Aorta (tissue), 5 donors: Measurements from ENCODE around the gene TP73. TPM values are rescaled to one million over a fixed set of nuclear protein-coding genes. Genes with fewer than 3 reads are reported as not detected.

Source experiments
- ATAC-seq: fragments of 200-7000 bp; cut with Tn5 transposase; one replicate; pipeline ENCODE4 v1.9.1; 2022; ENCODE audit warnings: moderate library complexity; ENCODE audit not compliant: low FRiP score
- DNase-seq, 2 donors: peaks; one replicate each; pipeline ENCODE4 v3.0.0-alpha.2; 2020
- H3K27ac ChIP-seq, 2 donors: one replicate each; pipeline ENCODE4 v1.5.1; 2013; ENCODE audit warnings: low read length in 2 of 2, mild to moderate bottlenecking in 2 of 2, moderate library complexity in 2 of 2, control low read depth in 1 of 2, inconsistent platforms in 1 of 2, low read depth in 1 of 2
- H3K27me3 ChIP-seq, 2 donors: one replicate each; pipeline ENCODE4 v1.6.1; 2013; ENCODE audit warnings: control low read depth in 1 of 2, low read length in 1 of 2, mild to moderate bottlenecking in 1 of 2, moderate library complexity in 1 of 2; ENCODE audit not compliant: insufficient read depth in 2 of 2, control insufficient read depth in 1 of 2
- H3K36me3 ChIP-seq, 2 donors: one replicate each; pipeline ENCODE4 v1.6.1; 2013; ENCODE audit warnings: control low read depth in 1 of 2, low read length in 1 of 2, mild to moderate bottlenecking in 1 of 2; ENCODE audit not compliant: insufficient read depth in 2 of 2, control insufficient read depth in 1 of 2
- H3K4me1 ChIP-seq, 2 donors: one replicate each; pipeline ENCODE4 v1.6.1; 2013; ENCODE audit warnings: low read length in 2 of 2, control low read depth in 1 of 2, mild to moderate bottlenecking in 1 of 2, moderate library complexity in 1 of 2; ENCODE audit not compliant: insufficient read depth in 2 of 2, control insufficient read depth in 1 of 2
- H3K4me3 ChIP-seq, 2 donors: one replicate each; pipeline ENCODE4 v1.5.1; 2013; ENCODE audit warnings: low read length in 2 of 2, control low read depth in 1 of 2, mild to moderate bottlenecking in 1 of 2
- H3K9me3 ChIP-seq: one replicate; pipeline ENCODE4 v1.6.1; 2013; ENCODE audit warnings: mild to moderate bottlenecking, low read length; ENCODE audit not compliant: control insufficient read depth
- WGBS, 2 donors: extraction: QIAGEN DNeasy Blood & Tissue Kit; methylation state at CpG; one replicate each; pipeline ENCODE4 v1.1.7; 2013; 5-methylcytosine and 5-hydroxymethylcytosine counted together
- intact Hi-C, 2 donors: fragments of 100-400 bp; cut with DNase I; formaldehyde crosslinking; loops; one replicate each; pipeline versions ENCODE4 v1.14.2 to v1.15.0; 2022
- polyA plus RNA-seq, 2 donors: library from polyadenylated mRNA; stranded (reverse); fragments of 200-250 nt; gene quantifications; one replicate each; pipeline ENCODE4 v1.2.3, GENCODE V29; 2013
- total RNA-seq, 2 donors: library from RNA; stranded (reverse); fragmentation: NEBNext Ultra II Directional; extraction: Animal tissue kit (Norgen Biotek cat#: 25700); gene quantifications; one replicate each; pipeline ENCODE4 v1.2.1, GENCODE V29; 2021
- donor health status: healthy with polysubstance abuse.
- donor health status: Bipolar disorder and iron deficiency.
- donor health status: DM: no; HTN: no; CAD: no.
- donor health status: DM: no; HTN: no; CAD: no.
- donor health status: DM: yes; HTN: yes; CAD: no.

TP73 gene
- total and polyA plus RNA-seq, 4 donors, result 0.18 to 0.38 TPM; not detected in 2

- H3K27ac ChIP-seq, result no peak overlapping the region
- no peak for ATAC-seq
- H3K9me3 ChIP-seq, result no peaks in the 10 kb centered on the region
- WGBS, 2 donors, result 73 to 75% methylated on average over 27 to 29 of the region's 29 CpGs
- no peak overlapping the region for H3K4me3 ChIP-seq
- intact Hi-C loops, result no loop called here
- DNase-seq, result no peak
- no peaks in the 10 kb centered on the region for H3K36me3 ChIP-seq
- H3K4me1 ChIP-seq, result no peaks in the 10 kb centered on the region
- no peaks in the 10 kb centered on the region for H3K27me3 ChIP-seq
These were observed 81.0 kb downstream of the TP73 start for GRCh38 chr1:3733094-3733882.

- Histone ChIP-seq H3K27me3 (no peaks in the 10 kb centered on the region), H3K36me3 (peaks cover 0 to 2% of the 10 kb centered on the region in 2 donors), H3K27ac (no peak overlapping the region), H3K9me3 (no peaks in the 10 kb centered on the region), H3K4me1 (no peaks in the 10 kb centered on the region), H3K4me3 (no peak overlapping the region)
- intact Hi-C loops, result no loop called here
- DNase-seq (no peak), ATAC-seq (no peak)
- 86 to 87% methylated on average over 17 of the region's 17 CpGs for WGBS, 2 donors
These were observed 81.7 kb downstream of the TP73 start for GRCh38 chr1:3733883-3734589.

GRCh38 chr1:3734602-3735001 is 82.3 kb downstream of the TP73 start:
- Histone ChIP-seq H3K36me3 (peaks cover 0 to 2% of the 10 kb centered on the region in 2 donors), H3K27ac (no peak overlapping the region), H3K4me3 (no peak overlapping the region), H3K27me3 (no peaks in the 10 kb centered on the region), H3K9me3 (no peaks in the 10 kb centered on the region), H3K4me1 (no peaks in the 10 kb centered on the region)
- no peak for ATAC-seq
- intact Hi-C loops, result no loop called here
- WGBS, 2 donors, result 93 to 95% methylated on average over 16 of the region's 16 CpGs
- no peak for DNase-seq

GRCh38 chr1:3735027-3735681 is 82.8 kb downstream of the TP73 start:
- H3K4me3 ChIP-seq, result no peak overlapping the region
- 85 to 88% methylated on average over 12 of the region's 12 CpGs for WGBS, 2 donors
- no peak for ATAC-seq
- H3K4me1 ChIP-seq, result no peaks in the 10 kb centered on the region
- H3K27me3 ChIP-seq, result no peaks in the 10 kb centered on the region
- intact Hi-C loops, result no loop called here
- peaks cover 0 to 2% of the 10 kb centered on the region in 2 donors for H3K36me3 ChIP-seq
- no peak overlapping the region for H3K27ac ChIP-seq
- no peak for DNase-seq
- no peaks in the 10 kb centered on the region for H3K9me3 ChIP-seq

- peaks cover 0 to 2% of the 10 kb centered on the region in 2 donors for H3K36me3 ChIP-seq
- 70 to 78% methylated on average over 13 of the region's 13 CpGs for WGBS, 2 donors
- H3K27ac ChIP-seq, result no peak overlapping the region
These were observed 83.4 kb downstream of the TP73 start for GRCh38 chr1:3735688-3736087.

GRCh38 chr1:3736131-3736561 is 83.8 kb downstream of the TP73 start:
- Histone ChIP-seq H3K27me3 (no peaks in the 10 kb centered on the region), H3K36me3 (peaks cover 0 to 5% of the 10 kb centered on the region in 2 donors), H3K4me1 (no peaks in the 10 kb centered on the region), H3K27ac (no peak overlapping the region), H3K9me3 (no peaks in the 10 kb centered on the region), H3K4me3 (no peak overlapping the region)
- WGBS, 2 donors, result 68 to 78% methylated on average over 13 of the region's 13 CpGs
- intact Hi-C loops, result no loop called here
- ATAC-seq (no peak), DNase-seq (no peak)

More at GRCh38 chr1:3735688-3736087, 83.4 kb downstream of the TP73 start:
- H3K4me1 ChIP-seq, result no peaks in the 10 kb centered on the region
- ATAC-seq (no peak), DNase-seq (no peak)
- no peaks in the 10 kb centered on the region for H3K27me3 ChIP-seq
- no peak overlapping the region for H3K4me3 ChIP-seq
- no peaks in the 10 kb centered on the region for H3K9me3 ChIP-seq
- intact Hi-C loops, result no loop called here

GRCh38 chr1:3736708-3737107 is 84.4 kb downstream of the TP73 start:
- no peak overlapping the region for H3K4me3 ChIP-seq
- peaks cover 0 to 5% of the 10 kb centered on the region in 2 donors for H3K36me3 ChIP-seq
- no peaks in the 10 kb centered on the region for H3K27me3 ChIP-seq
- intact Hi-C loops, result no loop called here
- no peak for ATAC-seq
- WGBS, 2 donors, result 85 to 91% methylated on average over 14 of the region's 14 CpGs
- no peaks in the 10 kb centered on the region for H3K9me3 ChIP-seq
- no peak for DNase-seq
- H3K4me1 ChIP-seq, result no peaks in the 10 kb centered on the region
- no peak overlapping the region for H3K27ac ChIP-seq

- DNase-seq, result no peak
- H3K27me3 ChIP-seq, result no peaks in the 10 kb centered on the region
- intact Hi-C loops, result no loop called here
- H3K4me1 ChIP-seq, result no peaks in the 10 kb centered on the region
- H3K9me3 ChIP-seq, result no peaks in the 10 kb centered on the region
- 96 to 98% methylated on average over 12 of the region's 12 CpGs for whole genome bisulfite sequencing, 2 donors
- H3K27ac ChIP-seq, result no peak overlapping the region
- no peak for ATAC-seq
- H3K36me3 ChIP-seq, result peaks cover 0 to 6% of the 10 kb centered on the region in 2 donors
- no peak overlapping the region for H3K4me3 ChIP-seq
These were observed 86.6 kb downstream of the TP73 start for GRCh38 chr1:3738943-3739342.
